Epithelial cell of esophagus (primary cell): ENCODE measurements around the gene UBXN10.

Experiments used
- DNase-seq: peaks from one replicate; pipeline ENCODE4 v3.0.0; 2010; ENCODE audit warnings: low read depth
- H3K4me3 ChIP-seq: 2 replicates; pipeline ENCODE4 v1.5.1; 2011; ENCODE audit warnings: mild to moderate bottlenecking, low read length, control low read depth
- CTCF ChIP-seq: IDR thresholded peaks from 2 replicates; pipeline ENCODE4 v1.5.1; 2011; ENCODE audit warnings: low read depth, mild to moderate bottlenecking, low read length, control low read depth, inconsistent platforms; ENCODE audit not compliant: insufficient read depth; ENCODE audit errors: missing control alignments

The UBXN10 gene

GRCh38 chr1:20152599-20152930 lies 33.3 kb upstream of the UBXN10 start:
- H3K4me3 ChIP-seq = no peak overlapping the region
- TF ChIP-seq CTCF = no peak
- no peak for DNase-seq

- DNase-seq = no peak
- H3K4me3 ChIP-seq = no peak overlapping the region
- TF ChIP-seq CTCF = no peak
Observed at GRCh38 chr1:20153000-20153418, 32.9 kb upstream of the UBXN10 start.

GRCh38 chr1:20154301-20154831 lies 31.5 kb upstream of the UBXN10 start:
- no peak overlapping the region for H3K4me3 ChIP-seq
- no peak for DNase-seq
- TF ChIP-seq CTCF = no peak

GRCh38 chr1:20158358-20159070 lies 27.4 kb upstream of the UBXN10 start:
- DNase-seq = peak; percentile 49
- TF ChIP-seq CTCF = no peak
- no peak overlapping the region for H3K4me3 ChIP-seq

- H3K4me3 ChIP-seq = no peak overlapping the region
- no peak for TF ChIP-seq CTCF
- DNase-seq = peak; percentile 18
Observed at GRCh38 chr1:20160034-20160433, 25.9 kb upstream of the UBXN10 start.

GRCh38 chr1:20164694-20165202 lies 21.1 kb upstream of the UBXN10 start:
- no peak for DNase-seq
- no peak for TF ChIP-seq CTCF
- no peak overlapping the region for H3K4me3 ChIP-seq

GRCh38 chr1:20165522-20165951 lies 20.4 kb upstream of the UBXN10 start:
- TF ChIP-seq CTCF = peak; percentile 35
- peak; percentile 28 for DNase-seq
- no peak overlapping the region for H3K4me3 ChIP-seq
